Activated T-cell treated with anti-CD3 and anti-CD28 coated beads for 4 hours (primary cell): ENCODE measurements around the gene TGFBRAP1.

Experiments used
- DNase-seq: peaks from one replicate; pipeline ENCODE4 v3.0.0-alpha.2; 2020

The TGFBRAP1 gene, protein sequence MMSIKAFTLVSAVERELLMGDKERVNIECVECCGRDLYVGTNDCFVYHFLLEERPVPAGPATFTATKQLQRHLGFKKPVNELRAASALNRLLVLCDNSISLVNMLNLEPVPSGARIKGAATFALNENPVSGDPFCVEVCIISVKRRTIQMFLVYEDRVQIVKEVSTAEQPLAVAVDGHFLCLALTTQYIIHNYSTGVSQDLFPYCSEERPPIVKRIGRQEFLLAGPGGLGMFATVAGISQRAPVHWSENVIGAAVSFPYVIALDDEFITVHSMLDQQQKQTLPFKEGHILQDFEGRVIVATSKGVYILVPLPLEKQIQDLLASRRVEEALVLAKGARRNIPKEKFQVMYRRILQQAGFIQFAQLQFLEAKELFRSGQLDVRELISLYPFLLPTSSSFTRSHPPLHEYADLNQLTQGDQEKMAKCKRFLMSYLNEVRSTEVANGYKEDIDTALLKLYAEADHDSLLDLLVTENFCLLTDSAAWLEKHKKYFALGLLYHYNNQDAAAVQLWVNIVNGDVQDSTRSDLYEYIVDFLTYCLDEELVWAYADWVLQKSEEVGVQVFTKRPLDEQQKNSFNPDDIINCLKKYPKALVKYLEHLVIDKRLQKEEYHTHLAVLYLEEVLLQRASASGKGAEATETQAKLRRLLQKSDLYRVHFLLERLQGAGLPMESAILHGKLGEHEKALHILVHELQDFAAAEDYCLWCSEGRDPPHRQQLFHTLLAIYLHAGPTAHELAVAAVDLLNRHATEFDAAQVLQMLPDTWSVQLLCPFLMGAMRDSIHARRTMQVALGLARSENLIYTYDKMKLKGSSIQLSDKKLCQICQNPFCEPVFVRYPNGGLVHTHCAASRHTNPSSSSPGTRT

DNA sequence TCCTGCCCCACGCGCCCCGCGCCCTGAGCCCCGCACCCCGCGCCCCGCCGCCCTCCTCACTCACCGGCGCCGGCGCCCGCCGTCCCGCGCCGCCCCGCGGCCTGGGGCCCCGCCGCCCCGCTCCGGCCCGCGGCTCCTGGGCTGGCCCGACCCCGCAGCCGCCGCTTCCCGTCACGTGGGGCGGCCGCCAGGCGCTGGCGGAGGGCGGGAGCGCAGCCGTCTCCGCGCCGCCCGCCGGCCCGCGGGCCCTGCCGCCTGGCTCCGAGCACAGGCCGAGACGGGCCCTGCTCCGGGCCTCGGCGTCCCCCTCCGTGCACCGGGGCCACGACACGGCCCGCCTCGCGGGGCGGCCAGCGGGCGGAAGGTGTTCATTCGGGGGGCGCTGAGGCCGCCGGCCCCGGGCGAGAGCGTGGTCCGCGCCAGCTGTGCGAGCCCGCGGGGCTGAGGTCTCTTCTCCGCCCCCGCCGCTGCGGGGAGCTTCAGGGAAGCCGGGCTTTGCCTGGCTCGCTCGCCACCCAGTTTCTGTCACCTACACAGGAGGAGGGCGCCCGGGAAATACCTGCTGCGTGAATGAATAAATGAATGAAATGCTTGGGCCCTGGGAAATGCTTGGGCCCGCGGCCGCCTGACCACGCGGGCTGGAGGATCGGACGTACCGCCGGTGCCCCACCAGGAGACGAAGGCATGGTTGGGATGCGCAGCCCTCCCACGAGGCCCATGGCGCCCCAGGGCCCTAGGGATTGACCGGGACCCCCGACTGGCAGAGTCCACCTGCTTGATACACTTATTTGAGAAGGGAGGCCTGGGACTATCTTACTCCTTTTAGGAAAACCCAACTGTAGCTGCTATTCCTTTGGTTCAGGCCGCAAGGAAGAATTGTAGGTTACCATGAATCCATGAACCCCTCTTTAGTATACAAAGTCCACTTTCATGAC is at the start of gene TGFBRAP1:
Gene TGFBRAP1 (minus strand): TSS at position 175 of the 935 bp plus-strand sequence. CDS start 21,434 bp downstream, outside the sequence.
- peak; percentile 23 for DNase-seq

DNA sequence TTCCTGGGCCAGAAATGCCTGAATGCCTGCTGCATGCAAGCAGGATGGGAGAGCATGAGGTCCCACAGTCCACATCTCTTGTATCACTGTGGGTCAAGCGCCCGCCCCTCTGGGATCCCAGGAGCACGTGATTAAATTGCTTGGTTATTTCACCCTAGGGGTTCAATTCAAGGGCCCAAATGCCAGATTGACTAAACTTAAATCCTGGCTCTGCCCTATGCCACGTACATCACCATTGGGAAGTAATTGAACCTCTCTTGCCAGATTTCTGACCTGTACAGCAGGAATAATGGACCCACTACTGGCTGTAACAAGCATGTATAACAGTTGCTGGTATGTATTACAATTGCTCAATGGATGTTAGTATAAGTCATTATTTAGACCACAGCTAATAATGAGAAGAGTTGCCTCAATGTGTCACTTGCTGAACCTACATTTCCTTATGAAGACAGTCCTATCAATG is 49.4 kb upstream of the TGFBRAP1 start:
- no peak for DNase-seq

GRCh38 chr2:105378276-105378840 is 48.8 kb upstream of the TGFBRAP1 start:
- DNase-seq: no peak

- no peak for DNase-seq
Observed at GRCh38 chr2:105377871-105378270, 48.3 kb upstream of the TGFBRAP1 start.

DNA sequence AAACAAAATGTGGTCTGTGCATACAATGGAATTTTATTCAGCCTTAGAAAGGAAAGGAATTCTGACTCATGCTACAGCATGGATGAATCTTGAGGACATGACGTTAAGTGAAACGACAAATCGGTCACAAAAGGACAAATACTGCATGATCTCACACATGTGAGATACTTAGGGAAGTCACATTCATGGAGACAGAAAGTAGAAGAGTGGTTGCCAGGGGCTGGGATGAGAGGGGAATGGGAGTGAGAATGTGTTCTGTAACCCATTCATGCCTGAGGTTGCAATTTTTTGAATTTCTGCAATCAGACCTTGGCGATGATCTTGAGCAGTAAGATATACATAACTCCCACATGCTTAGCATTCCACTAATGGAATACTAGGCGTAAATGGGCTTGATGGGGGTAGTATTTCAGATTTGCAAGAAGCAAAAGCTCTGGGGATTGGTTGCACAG is 47.3 kb upstream of the TGFBRAP1 start:
- no peak for DNase-seq

GRCh38 chr2:105376010-105376409 is 46.5 kb upstream of the TGFBRAP1 start:
- no peak for DNase-seq

GRCh38 chr2:105375001-105375561 is 45.5 kb upstream of the TGFBRAP1 start:
- DNase-seq: no peak

GRCh38 chr2:105373895-105374401 is 44.4 kb upstream of the TGFBRAP1 start:
- DNase-seq: no peak

GRCh38 chr2:105373344-105373781 is 43.8 kb upstream of the TGFBRAP1 start:
- DNase-seq: no peak

- no peak for DNase-seq
Observed at GRCh38 chr2:105371810-105372209, 42.3 kb upstream of the TGFBRAP1 start.

DNA sequence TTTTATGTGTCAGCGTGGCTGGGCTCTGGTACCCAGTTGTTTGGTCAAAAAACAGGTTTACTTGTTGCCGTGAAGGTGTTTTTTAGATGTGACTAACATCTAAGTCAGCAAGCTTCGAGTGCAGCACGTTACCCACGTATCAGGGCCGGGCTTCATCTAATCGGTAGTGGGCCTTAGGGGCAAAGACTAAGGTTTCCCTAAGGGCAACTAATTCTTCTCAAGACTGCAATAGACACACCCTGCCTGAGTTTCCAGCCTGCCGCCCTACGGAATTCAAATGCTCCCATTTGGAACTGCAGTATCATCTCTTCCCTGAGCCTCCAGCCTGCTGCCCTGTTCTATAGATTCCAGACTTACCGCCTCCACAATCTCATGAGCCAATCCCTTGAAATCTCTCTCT is 41.6 kb upstream of the TGFBRAP1 start:
- DNase-seq: no peak

- DNase-seq: peak; percentile 80
Observed at GRCh38 chr2:105369777-105370690, 40.5 kb upstream of the TGFBRAP1 start.

GRCh38 chr2:105368759-105369408 is 39.3 kb upstream of the TGFBRAP1 start:
- no peak for DNase-seq

GRCh38 chr2:105365206-105365605 is 35.7 kb upstream of the TGFBRAP1 start:
- no peak for DNase-seq

- no peak for DNase-seq
Observed at GRCh38 chr2:105364436-105365139, 35.1 kb upstream of the TGFBRAP1 start.

DNA sequence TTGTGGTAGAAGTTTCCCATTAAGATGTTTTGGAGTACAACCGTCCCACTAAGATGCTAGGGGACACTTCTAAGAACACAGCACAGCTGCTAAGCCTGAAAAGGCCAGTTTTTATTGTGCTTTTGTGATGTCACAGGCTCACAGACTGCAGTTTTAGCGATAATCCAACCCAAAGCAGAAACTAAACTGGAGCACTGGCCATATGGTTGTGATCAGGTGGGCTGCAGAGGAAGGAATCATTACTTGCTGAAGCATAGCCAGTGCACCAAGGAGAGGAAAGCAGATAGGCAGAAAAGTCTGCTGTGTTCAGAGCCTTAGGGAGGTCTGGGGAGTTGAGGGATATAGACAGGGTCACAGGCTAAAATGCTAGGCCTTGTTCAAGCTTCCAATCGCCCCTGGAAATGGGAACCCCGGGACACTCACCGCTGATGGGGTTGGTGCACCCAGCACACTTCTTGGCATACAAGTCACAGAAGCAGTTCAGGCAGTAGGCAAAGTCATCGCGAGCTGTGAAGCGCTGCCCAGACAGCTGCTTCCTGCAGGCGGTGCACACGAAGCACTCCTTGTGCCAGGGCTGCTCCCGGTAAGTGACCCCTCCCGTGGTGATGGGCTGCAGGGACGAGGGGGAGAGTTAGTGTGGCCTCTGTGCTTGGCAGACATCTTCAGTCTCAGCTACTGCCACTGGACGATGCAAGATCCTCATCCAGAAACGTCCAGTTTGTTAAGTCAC is 33.5 kb upstream of the TGFBRAP1 start:
- no peak for DNase-seq

DNA sequence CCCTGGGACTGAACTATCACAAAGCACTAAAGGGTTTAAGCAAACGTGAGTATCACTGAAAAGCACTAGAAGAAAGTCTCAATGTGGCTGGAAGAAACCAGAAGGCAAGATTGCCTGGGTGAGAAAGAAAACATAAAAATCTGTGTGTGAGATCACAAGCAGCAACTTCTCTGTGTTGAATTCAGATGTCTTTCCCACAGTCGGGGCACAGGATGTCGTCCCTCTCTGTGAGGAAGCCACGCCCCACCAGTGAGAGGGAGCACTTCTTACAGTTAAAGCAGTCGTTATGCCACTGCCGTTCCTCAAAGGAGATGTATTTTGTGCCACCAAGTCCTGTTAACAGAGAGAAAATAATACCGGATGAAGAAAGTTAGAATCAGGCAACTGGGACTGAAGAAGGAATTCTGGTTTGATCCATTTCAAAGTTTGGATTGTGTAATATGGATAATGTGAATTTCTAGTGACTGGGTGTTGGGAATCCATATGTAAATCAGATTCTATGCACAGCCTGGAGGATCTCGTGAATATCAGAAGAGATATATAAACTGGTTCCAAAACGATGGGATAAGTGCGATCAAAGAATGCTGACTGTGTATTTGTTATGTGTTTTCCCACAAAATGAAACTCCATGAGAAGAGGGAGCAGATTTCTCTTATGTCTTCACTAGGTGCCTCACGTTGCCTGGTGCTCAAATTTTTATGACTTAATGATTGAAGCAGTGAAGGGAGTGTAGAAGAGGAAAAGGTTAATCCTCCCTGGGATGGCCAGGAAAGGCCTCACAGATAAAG is 31.8 kb upstream of the TGFBRAP1 start:
- peak; percentile 9 for DNase-seq

- no peak for DNase-seq
Observed at GRCh38 chr2:105358593-105358992, 29.1 kb upstream of the TGFBRAP1 start.
